NCI-H460 (cell line): ENCODE data around the gene SOD1. TPM values are rescaled to one million over a fixed set of nuclear protein-coding genes. Genes with fewer than 3 reads are reported as not detected.
"Not testable (repeated sequence)": the region's sequence is repeated elsewhere in the genome, so short reads cannot be mapped to it uniquely, and the experiment has no call there.

ENCODE experiments used
- DNase-seq: peaks from one replicate; pipeline ENCODE4 v3.0.0-alpha.2; 2016; ENCODE audit warnings: low read depth; ENCODE audit errors: extremely low read depth
- total RNA-seq: library from RNA; depleted of rRNA; stranded (reverse); fragments of >200 nt; shearing (Covaris generic); gene quantifications from 2 replicates; pipeline ENCODE4 v1.2.3, GENCODE V29; 2014

SOD1 gene
- total RNA-seq, 1 experiment from 2014 or later: 222 TPM

- not testable (repeated sequence) for DNase-seq
Observed at GRCh38 chr21:31654821-31655580, 4.5 kb upstream of the SOD1 start.

GRCh38 chr21:31656199-31657095 is 3.0 kb upstream of the SOD1 start:
- no peak for DNase-seq

GRCh38 chr21:31658053-31658452 is 1.4 kb upstream of the SOD1 start:
- DNase-seq: no peak

GRCh38 chr21:31659286-31659535 is 282 bp upstream of the SOD1 start:
- DNase-seq: no peak

GRCh38 chr21:31660259-31660565 is 719 bp downstream of the SOD1 start:
- DNase-seq: no peak

- no peak for DNase-seq
Observed at GRCh38 chr21:31660591-31660990, 1.1 kb downstream of the SOD1 start.

GRCh38 chr21:31663584-31664249 is 4.2 kb downstream of the SOD1 start:
- DNase-seq: no peak

- DNase-seq: no peak
Observed at GRCh38 chr21:31665397-31665796, 5.9 kb downstream of the SOD1 start.

- not testable (repeated sequence) for DNase-seq
Observed at GRCh38 chr21:31665869-31666268, 6.4 kb downstream of the SOD1 start.

- no peak for DNase-seq
Observed at GRCh38 chr21:31666445-31667010, 7.0 kb downstream of the SOD1 start.

GRCh38 chr21:31667132-31667531 is 7.6 kb downstream of the SOD1 start:
- no peak for DNase-seq

- DNase-seq: no peak
Observed at GRCh38 chr21:31667639-31668038, 8.1 kb downstream of the SOD1 start.

- no peak for DNase-seq
Observed at GRCh38 chr21:31668651-31669491, 9.4 kb downstream of the SOD1 start.

GRCh38 chr21:31670070-31670469 is 10.6 kb downstream of the SOD1 start:
- DNase-seq: no peak

- DNase-seq: no peak
Observed at GRCh38 chr21:31671146-31671716, 11.7 kb downstream of the SOD1 start.

GRCh38 chr21:31671931-31672330 is 12.4 kb downstream of the SOD1 start:
- no peak for DNase-seq

- no peak for DNase-seq
Observed at GRCh38 chr21:31673321-31673912, 13.9 kb downstream of the SOD1 start.

- DNase-seq: no peak
Observed at GRCh38 chr21:31675318-31675717, 15.8 kb downstream of the SOD1 start.

- no peak for DNase-seq
Observed at GRCh38 chr21:31675960-31676359, 16.5 kb downstream of the SOD1 start.

- no peak for DNase-seq
Observed at GRCh38 chr21:31677047-31677446, 17.6 kb downstream of the SOD1 start.
